PFSK-1 (cell line): Measurements from ENCODE around the gene SPATA9.

ENCODE experiments used
- FOXP2 ChIP-seq: optimal IDR thresholded peaks from 2 replicates; pipeline ENCODE3; 2011; ENCODE audit warnings: borderline replicate concordance, control low read depth, inconsistent platforms; ENCODE audit not compliant: insufficient read depth; ENCODE audit errors: extremely low read length, extremely low read depth
- POLR2AphosphoS5 ChIP-seq: IDR thresholded peaks from 2 replicates; pipeline ENCODE4 v1.6.1; 2012; ENCODE audit warnings: low read depth, mild to moderate bottlenecking, control low read depth, low read length, moderate library complexity
- REST ChIP-seq, 2 experiments: IDR thresholded peaks; 2 replicates each; pipeline versions ENCODE4 v1.6.1 to v1.8.0; 2011 to 2012; ENCODE audit warnings: low read depth in 2 of 2, low read length in 2 of 2, control low read depth in 1 of 2, inconsistent platforms in 1 of 2, mild to moderate bottlenecking in 1 of 2, moderate library complexity in 1 of 2; ENCODE audit not compliant: insufficient read depth in 1 of 2
- SIN3A ChIP-seq: IDR thresholded peaks from 2 replicates; pipeline ENCODE4 v1.6.1; 2012; ENCODE audit warnings: mild to moderate bottlenecking, low read length, moderate library complexity, borderline replicate concordance; ENCODE audit not compliant: insufficient read depth
- TAF1 ChIP-seq: IDR thresholded peaks from 2 replicates; pipeline ENCODE4 v1.6.1; 2012; ENCODE audit warnings: low read length, control low read depth, borderline replicate concordance; ENCODE audit not compliant: insufficient read depth

SPATA9 gene

GRCh38 chr5:95673081-95673480 lies 9.7 kb downstream of the SPATA9 start:
- no peak for TF ChIP-seq POLR2AphosphoS5
- no peak for TF ChIP-seq FOXP2
- TF ChIP-seq REST (IDR thresholded peaks at IDR 0.05; ENCODE audit: insufficient read depth in 1 of 2, low read depth in 2 of 2, low read length in 2 of 2), result no peak
- TF ChIP-seq SIN3A, result no peak
- no peak for TF ChIP-seq TAF1

- TF ChIP-seq FOXP2 (no peak), REST (IDR thresholded peaks at IDR 0.05; ENCODE audit: insufficient read depth in 1 of 2, low read depth in 2 of 2, low read length in 2 of 2) (no peak), POLR2AphosphoS5 (no peak), TAF1 (no peak), SIN3A (no peak)
Observed at GRCh38 chr5:95672641-95673040, 10.2 kb downstream of the SPATA9 start.

GRCh38 chr5:95671826-95672225 lies 11.0 kb downstream of the SPATA9 start:
- no peak for TF ChIP-seq REST (IDR thresholded peaks at IDR 0.05; ENCODE audit: insufficient read depth in 1 of 2, low read depth in 2 of 2, low read length in 2 of 2)
- no peak for TF ChIP-seq SIN3A
- no peak for TF ChIP-seq POLR2AphosphoS5
- TF ChIP-seq FOXP2, result no peak
- TF ChIP-seq TAF1, result no peak

GRCh38 chr5:95670568-95670967 lies 12.2 kb downstream of the SPATA9 start:
- TF ChIP-seq SIN3A (no peak), POLR2AphosphoS5 (no peak), TAF1 (no peak), FOXP2 (no peak), REST (IDR thresholded peaks at IDR 0.05; ENCODE audit: insufficient read depth in 1 of 2, low read depth in 2 of 2, low read length in 2 of 2) (no peak)

GRCh38 chr5:95669985-95670384 lies 12.8 kb downstream of the SPATA9 start:
- TF ChIP-seq TAF1, result no peak
- no peak for TF ChIP-seq REST (IDR thresholded peaks at IDR 0.05; ENCODE audit: insufficient read depth in 1 of 2, low read depth in 2 of 2, low read length in 2 of 2)
